Activated effector memory CD4-positive, alpha-beta T cell treated with anti-CD3 and anti-CD28 coated beads, Interleukin-2, amount 50 U/mL, for 16 hours (primary cell): ENCODE results near the gene GSTM2.
"Not testable (repeated sequence)": the region's sequence is repeated elsewhere in the genome, so short reads cannot be mapped to it uniquely, and the experiment has no call there.

Source experiments
- DNase-seq: peaks from one replicate; pipeline ENCODE4 v3.0.0-alpha.2; 2020

GSTM2 gene

DNA sequence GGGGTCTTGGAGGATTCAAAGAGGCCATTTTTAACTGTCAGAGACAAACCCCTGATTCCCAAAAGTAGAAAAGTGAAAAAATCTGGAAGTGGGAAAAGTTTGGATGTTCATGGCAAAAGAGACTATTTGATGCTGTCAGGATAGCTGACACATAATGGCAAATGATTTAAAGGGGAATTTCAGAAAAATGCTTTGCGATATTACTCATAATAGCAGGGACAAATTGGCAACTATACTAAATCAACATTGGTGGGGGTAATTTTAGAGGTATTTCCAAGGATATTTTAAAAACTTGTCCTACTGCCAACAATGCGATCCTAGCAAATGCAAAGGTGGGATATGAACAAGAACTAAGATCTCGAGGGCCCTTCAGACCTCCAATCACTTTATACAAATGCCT lies 17.2 kb upstream of the GSTM2 start:
- no peak for DNase-seq

DNA sequence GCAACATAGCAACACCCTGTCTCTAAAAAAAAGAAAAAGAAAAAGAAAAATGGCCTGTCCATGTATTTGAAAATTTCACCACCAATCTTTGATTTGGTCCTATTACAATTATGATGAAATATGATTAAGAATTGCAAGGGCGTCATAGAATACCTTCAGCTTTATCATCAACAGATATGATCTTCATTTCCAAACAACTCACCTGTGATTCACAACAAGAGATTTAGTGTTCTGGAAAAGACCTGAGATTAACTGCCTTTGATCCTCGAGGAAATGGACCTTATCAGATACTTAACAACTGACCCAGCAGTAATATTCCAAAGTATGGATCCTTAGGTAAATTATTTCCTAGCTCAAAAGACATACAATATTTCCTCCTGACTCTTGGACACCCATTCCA lies 15.5 kb upstream of the GSTM2 start:
- no peak for DNase-seq

DNA sequence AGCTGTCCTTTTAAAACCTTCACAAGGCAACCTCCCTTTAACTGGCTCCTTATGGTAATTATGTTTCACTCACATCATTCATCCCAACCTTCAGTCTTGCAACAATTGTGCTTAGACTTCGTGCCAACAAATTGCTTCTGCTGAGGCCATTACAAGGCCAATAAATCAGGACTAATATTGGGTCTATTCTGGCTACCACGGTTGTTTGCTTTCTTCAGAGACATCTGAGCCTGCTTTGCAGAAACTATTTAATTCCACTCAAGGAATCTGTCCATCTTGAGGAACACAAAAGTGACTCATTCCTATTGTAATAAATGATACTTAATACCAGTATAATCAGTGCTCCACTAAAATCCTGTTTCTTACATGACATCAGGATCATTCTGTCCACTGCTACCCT lies 14.6 kb upstream of the GSTM2 start:
- no peak for DNase-seq

DNA sequence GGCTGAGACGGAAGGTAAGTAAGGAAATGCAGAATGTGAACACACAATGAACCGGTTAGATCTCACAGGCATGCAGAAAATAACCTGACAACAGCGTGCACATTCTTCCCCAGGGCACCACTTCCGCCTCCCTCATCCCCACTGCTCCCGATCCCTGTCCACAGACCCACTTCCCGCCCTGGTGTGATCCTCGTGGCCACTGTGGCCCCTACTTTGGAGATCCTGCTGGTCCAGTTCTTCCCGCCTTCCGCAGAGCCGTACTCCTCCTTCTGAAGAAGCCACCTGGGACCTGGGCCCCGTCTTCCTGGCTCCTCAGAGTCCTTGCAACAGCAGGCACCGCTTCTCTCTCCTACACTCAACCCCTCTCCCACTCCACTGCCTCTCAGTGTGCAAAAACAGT lies 13.3 kb upstream of the GSTM2 start:
- DNase-seq: no peak

DNA sequence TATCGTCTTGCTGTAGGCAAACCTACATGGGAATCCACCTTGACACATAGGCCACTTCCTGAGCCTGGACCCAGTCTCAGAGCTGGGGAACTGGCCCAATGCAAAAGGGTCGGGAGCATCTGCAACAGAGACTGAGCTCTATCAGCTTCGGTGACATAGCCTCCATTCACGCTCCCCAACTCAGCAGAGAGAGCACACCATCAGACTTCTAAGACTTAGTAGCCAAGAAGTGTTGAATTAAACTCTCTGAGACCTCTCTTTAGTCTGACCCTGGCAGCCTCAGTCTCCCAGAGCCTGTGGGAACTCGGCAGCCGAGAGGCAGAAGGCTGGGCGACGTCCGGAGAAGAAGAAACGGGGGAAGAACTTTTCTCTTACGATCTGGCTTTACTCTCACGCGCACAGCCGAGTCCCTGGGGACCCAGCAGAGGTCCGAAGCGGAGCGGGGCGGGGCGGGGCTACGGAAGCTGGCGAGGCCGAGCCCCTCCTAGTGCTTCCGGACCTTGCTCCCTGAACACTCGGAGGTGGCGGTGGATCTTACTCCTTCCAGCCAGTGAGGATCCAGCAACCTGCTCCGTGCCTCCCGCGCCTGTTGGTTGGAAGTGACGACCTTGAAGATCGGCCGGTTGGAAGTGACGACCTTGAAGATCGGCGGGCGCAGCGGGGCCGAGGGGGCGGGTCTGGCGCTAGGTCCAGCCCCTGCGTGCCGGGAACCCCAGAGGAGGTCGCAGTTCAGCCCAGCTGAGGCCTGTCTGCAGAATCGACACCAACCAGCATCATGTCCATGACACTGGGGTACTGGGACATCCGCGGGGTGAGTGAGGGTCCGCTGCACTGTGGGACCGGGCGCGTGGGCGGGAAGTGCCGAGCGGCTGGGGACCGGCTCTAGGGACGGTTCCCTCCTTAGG lies 12.0 kb upstream of the GSTM2 start, which contains the start of gene GSTM4:
GSTM4 (plus strand) TSS at position 485 of the 905 bp plus-strand sequence; CDS start at position 776, 291 bp downstream.
- DNase-seq: peak; percentile 88

DNA sequence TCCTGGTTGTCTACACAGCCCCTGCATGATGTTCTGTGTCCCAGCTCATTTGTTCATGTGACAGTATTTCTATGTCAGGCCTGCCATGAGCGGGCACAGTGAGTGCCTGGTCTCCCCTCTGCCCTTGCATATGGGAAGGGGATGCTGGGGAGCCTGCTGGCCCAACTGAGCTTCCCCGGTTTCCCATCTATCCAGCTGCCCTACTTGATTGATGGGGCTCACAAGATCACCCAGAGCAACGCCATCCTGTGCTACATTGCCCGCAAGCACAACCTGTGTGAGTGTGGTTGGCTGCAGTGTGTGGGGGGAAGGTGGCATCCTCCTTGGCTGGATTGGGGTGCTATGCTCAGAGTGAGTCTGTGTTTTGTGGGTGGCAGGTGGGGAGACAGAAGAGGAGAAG lies 10.5 kb upstream of the GSTM2 start:
- DNase-seq: no peak

DNA sequence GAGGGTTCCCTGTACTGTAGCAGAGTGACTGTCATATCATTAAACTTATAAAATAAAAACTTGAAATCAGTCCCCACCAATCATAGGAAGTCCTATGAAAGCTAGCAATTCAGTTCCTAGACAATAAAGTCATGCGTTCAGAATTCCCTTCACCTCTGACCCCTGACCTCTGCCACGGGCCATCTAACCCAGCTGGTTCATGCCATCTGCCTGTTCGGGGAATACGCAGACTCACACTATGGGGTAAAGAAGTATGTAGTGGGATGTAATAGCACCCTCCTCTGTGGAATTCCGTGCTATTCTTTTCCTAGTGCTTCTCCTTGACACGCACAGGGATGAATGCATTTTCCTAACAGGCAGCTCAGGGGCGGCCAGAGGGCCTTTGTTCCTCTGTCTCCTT lies 9.9 kb upstream of the GSTM2 start:
- DNase-seq: no peak

DNA sequence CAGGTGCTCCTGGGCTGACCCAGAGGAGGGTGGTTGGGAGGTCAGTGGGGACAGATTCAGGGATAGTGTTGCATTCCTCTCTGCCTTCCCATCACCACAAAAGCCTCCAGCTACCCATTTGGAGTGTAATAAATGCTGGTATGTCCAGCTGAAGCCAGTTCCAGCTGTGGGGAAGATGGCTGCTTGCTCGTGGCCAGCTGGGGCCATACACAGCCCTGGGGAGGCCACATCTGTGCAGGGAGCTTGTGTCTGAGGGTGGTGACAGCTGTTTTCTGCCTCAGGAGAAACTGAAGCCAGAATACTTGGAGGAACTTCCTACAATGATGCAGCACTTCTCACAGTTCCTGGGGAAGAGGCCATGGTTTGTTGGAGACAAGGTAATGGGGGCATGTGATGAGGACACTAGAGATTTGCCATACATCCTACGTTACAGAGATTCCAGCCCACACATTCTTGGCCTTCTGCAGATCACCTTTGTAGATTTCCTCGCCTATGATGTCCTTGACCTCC lies 9.3 kb upstream of the GSTM2 start:
- no peak for DNase-seq

DNA sequence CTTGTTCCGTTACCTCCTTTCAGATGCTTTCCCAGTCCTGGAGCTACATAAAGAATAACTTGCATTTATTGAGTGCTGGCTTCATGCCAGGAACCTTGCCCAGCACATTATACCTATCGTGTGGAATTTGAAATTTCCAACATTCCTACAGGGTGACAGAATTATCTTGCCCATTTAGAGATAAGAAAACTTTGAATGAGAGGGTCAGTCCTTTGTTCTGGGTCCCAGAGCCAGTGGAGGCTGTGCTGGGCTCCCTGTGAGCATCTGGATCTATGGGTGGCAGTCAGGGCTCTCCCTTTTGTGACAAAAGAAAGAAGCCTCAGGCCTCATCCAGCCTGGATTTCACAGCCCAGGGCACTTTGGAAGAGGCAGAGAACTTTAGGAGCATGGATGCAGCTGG lies 8.7 kb upstream of the GSTM2 start:
- DNase-seq: no peak

DNA sequence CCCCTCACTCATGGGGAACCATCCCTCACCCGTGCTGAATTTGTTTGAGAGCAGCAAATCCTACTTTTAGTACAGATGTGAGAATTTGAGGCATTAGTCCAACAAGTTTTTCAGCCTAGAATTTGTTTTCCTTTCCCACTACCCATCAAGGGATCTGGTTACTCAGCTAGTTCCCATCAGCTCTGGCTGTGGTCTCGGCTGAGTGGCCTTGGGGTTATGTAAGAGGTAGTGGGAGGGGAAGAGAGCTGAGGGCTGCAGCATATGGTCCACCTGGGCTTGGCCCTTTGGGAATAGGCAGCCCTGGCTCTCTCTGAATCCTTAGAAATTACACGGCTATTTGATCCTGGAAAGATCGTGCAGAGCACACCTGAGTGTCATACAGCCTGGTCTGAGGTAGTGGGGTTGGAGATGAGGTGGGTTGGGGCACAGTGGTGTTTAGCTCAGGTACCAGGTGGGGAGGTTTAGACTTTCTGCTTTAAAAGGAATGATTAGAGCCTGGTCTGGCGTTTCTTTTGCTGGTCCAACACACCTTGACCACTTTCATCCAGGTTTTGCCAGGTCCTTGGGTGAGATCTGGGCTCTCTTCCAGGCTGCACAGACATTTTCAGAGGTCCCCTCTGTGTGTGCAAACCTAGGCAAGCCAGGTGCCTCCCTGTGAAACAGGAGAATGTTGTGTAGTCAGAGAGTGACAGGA lies 7.7 kb upstream of the GSTM2 start:
- no peak for DNase-seq

DNA sequence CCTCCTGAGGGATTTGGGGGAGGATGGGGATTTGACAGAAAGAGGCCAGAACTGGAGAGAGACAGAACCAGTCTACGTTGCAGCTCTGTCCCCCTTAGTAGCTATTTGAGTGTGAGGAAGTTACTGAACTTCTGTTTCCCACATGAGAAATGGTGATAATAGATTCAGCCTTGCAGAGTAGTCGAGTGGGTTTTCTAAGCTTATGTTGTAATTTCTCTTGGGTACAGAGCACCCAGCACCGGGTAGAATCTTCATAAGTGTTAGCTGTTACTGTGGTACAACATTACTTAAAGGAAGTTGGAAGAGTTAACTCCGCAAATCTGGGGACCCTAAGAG lies 7.2 kb upstream of the GSTM2 start:
- not testable (repeated sequence) for DNase-seq

DNA sequence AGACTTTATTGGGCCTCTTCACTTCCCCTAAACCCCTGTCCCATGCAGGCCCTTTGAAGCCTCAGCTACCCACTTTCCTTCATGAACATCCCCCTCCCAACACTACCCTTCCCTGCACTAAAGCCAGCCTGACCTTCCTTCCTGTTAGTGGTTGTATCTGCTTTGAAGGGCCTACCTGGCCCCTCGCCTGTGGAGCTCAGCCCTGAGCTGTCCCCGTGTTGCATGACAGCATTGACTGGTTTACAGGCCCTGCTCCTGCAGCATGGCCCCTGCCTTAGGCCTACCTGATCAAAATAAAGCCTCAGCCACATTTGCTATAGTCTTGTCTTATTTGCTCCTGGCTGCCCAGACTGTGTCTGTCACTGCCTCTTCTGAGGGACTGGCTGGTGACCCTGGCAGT lies 6.5 kb upstream of the GSTM2 start:
- DNase-seq: no peak

DNA sequence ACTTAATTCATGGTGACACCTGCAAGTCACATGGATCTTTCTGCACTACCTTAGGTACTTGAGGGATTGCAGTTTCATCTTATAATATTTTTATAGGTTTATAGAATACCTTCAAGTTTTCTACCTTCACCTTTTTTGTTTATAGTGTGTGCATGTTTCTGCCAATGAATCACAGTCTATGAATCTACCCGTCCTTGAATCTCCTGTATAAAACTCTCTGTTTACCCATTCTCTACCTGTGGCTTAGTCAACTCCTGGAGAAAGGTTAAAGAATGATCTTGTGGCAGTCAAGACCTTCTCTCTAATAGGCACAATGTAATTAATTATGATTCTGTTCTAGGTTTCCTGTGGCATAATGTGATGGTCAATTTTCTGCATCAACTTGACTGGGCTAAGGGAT lies 3.2 kb upstream of the GSTM2 start:
- DNase-seq: no peak

DNA sequence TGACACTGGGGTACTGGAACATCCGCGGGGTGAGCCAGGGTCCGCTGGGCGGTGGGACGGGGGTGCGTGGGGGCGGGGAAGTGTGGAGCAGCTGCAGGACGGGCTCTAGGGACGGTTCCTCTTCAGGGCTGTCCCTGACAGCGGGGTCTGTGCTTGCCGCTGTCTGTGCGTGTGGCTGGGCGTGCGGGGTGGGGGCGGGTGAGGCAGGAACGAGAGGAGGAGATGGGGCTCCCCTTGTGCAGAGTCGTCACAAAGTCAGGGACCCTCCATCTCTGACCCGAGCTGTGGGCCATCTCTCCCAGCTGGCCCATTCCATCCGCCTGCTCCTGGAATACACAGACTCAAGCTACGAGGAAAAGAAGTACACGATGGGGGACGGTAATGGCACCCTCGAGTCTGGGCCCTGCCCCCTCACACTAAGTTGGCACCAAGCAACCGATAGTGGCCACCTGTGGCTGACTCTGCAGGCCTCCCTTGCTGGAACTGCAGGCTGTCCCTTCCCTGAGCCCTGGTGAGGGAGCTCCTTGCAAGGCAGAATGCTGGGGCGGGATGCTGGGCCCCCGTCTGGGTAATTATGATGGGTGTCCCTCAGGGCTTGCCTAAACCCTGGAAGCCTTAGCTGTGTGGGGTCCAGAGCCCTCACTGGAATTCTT lies 392 bp downstream of the GSTM2 start:
- no peak for DNase-seq

DNA sequence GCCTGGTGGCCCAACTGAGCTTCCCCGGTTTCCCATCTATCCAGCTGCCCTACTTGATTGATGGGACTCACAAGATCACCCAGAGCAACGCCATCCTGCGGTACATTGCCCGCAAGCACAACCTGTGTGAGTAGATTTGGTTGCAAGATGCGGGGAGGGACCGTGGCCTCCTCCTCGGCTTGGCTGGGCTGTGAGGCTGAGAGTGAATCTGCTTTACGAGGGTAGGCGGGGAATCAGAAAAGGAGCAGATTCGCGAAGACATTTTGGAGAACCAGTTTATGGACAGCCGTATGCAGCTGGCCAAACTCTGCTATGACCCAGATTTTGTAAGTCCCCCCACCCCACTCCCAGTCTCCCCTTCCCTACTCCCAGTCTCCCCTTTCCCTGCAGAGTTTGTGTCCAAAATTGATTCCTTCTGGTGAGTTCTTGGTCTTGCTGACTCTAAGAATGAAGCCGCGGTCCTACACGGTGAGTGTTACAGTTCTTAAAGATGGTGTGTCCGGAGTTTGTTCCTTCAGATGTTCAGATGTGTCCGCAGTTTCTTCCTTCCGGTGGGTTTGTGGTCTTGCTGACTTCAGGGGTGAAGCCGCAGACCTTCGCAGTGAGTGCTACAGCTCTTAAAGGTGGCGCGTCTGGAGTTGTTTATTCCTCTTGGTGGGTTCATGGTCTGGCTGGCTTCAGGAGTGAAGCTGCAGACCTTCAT lies 1.5 kb downstream of the GSTM2 start:
- no peak for DNase-seq

DNA sequence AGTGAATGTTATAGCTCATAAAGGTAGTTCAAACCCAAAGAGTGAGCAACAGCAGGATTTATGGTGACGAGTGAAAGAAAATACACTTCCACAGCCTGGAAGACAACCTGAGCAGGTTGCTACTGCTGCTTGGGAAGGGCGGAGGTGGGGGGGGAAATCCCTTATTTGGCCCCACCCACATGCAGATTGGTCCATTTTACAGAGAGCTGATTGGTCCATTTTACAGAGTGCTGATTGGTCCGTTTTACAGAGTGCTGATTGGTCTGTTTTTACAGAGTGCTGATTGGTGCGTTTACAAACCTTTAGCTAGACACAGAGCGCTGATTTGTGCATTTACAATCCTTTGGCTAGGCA lies 2.1 kb downstream of the GSTM2 start:
- DNase-seq: not testable (repeated sequence)

DNA sequence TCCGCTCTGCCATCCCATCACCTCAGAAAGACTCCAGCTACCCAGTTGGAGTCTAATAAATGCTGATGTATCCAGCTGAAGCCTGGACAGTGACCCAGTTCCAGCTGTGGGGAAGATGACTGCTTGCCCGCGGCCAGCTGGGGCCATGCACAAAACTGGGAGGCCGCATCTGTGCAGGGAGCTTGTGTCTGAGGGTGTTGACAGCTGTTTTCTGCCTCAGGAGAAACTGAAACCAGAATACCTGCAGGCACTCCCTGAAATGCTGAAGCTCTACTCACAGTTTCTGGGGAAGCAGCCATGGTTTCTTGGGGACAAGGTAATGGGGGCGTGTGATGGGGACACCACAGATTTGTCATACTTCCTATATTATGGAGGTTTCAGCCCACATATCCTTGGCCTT lies 3.2 kb downstream of the GSTM2 start:
- no peak for DNase-seq

DNA sequence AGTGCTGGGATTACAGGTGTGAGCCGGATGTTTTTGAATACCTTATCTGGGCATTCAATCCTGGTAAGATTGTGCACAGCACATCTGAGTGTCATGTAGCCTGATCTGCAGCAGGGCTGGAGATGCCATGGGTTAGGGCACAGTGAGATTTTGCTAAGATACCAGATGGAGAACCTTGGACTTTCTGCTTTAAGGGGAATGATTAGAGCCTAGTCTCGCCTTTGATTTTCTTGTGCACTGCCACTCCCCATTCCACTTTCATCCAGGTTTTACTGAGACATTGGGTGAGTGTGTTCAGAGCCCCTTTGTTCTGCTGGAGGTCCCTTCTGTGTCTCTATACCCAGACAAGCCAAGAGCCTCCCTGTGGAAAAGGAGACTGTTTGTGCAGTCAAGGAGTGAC lies 6.0 kb downstream of the GSTM2 start:
- DNase-seq: not testable (repeated sequence)

DNA sequence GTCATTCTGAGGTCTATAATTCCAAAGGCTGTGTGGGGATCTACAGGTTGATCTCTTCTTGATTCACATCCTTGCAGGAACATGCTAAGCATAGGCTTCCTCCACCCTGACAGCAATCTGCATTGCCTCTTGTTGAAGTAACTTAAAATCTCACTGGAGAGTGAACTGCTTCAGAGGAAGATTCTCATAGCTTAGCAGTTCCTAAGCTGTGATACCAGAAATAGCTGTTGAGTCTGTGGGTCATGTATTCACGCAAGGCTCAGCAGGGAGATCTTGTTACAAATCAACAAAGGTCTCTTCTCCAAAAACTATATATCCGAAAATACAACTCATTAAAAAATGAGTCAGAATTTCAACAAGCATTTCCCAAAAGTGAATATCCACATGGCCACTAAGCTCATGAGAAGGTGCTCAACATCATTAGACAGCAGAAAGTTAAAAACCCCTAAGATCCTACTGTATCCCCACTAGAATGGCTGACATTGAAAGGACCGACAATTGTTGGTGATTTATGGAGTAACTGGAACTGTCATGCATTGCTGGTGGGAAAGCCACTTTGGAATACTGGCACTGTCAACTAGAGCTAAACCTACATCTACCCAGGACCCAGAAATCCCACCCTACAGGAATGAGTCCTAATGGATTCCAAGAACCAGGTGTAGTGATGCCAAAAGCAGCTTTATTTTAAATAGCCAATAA lies 9.0 kb downstream of the GSTM2 start:
- DNase-seq: not testable (repeated sequence)

DNA sequence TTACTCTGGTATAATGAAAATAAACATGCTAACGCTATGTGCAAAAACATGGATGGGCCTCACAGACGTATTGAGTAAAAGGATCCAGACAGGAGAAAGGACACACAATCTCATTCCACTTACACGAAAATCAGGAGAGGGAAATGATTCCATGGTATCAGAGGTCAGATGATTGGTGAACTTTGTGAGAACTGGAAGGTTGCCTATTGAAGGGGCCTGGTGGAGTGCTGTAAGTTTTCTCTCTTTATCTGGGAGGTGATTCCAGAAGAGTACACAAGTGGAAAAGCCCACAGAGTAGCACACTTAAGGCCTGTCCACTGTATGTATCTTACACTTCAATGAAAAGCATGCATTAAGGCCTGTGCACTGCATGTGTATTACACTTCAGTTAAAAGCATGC lies 9.6 kb downstream of the GSTM2 start:
- DNase-seq: no peak

DNA sequence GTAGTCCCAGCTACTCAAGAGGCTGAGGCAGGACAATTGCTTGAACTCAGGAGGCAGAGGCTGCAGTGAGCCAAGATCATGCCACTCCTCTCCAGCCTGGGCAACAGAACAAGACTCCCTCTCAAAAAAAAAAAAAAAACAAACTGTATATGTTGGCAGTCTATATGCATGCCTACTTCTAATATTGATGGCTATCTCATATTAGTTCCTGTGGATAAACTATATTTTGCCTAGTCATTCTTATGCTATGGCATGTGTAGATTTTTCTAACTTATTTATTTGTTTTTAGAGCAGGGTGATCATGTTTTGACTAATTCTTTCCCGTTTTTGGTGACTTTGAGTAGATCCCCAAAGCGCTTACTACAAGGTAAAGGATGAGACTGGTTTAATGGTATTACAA lies 10.8 kb downstream of the GSTM2 start:
- DNase-seq: not testable (repeated sequence)

DNA sequence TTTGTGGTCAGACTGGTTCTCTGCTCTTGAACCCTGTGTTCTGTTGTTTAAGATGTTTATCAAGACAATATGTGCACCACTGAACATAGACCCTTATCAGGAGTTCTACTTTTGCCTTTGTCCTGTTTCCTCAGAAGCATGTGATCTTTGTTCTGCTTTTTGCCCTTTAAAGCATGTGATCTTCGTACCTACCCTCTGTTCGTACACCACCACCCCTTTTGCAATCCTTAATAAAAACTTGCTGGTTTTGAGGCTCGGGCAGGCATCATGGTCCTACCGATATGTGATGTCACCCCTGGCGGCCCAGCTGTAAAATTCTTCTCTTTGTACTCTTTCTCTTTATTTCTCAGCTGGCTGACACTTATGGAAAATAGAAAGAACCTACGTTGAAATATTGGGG lies 16.9 kb downstream of the GSTM2 start:
- not testable (repeated sequence) for DNase-seq
